Neural progenitor cell (in vitro differentiated cells): ENCODE measurements around the gene MTHFR. TPM values are rescaled to one million over a fixed set of nuclear protein-coding genes. Genes with fewer than 3 reads are reported as not detected.

Experiments
- DNase-seq: peaks from one replicate; pipeline ENCODE4 v3.0.0-alpha.2; 2016; ENCODE audit warnings: low spot score
- H2AFZ ChIP-seq: fragments of 200-600 bp; sonication (generic); replicated peaks from 2 replicates; pipeline ENCODE4 v1.6.1; 2016; ENCODE audit warnings: antibody characterized with exemption
- H3F3A ChIP-seq: fragments of 200-600 bp; sonication (generic); 2 replicates; pipeline ENCODE4 v1.6.1; 2016; ENCODE audit warnings: antibody characterized with exemption, low read depth
- H3K27ac ChIP-seq: fragments of 200-600 bp; sonication (generic); 2 replicates; pipeline ENCODE4 v1.5.1; 2016; ENCODE audit warnings: mild to moderate bottlenecking
- H3K27me3 ChIP-seq: fragments of 200-600 bp; sonication (generic); 2 replicates; pipeline ENCODE4 v1.6.1; 2016; ENCODE audit warnings: mild to moderate bottlenecking, moderate library complexity
- H3K36me3 ChIP-seq: fragments of 200-600 bp; sonication (generic); 2 replicates; pipeline ENCODE4 v1.5.1; 2016
- H3K4me1 ChIP-seq: fragments of 200-600 bp; sonication (generic); 2 replicates; pipeline ENCODE4 v1.6.1; 2016; ENCODE audit warnings: mixed run types
- H3K4me2 ChIP-seq: fragments of 200-600 bp; sonication (generic); 2 replicates; pipeline ENCODE4 v1.6.1; 2016
- H3K4me3 ChIP-seq: fragments of 200-600 bp; sonication (generic); 2 replicates; pipeline ENCODE4 v1.5.1; 2016
- H3K79me2 ChIP-seq: fragments of 200-600 bp; sonication (generic); 2 replicates; pipeline ENCODE4 v1.6.1; 2016; ENCODE audit warnings: low read depth
- H3K9ac ChIP-seq: fragments of 200-600 bp; sonication (generic); 2 replicates; pipeline ENCODE4 v1.6.1; 2016
- H3K9me3 ChIP-seq: fragments of 200-600 bp; sonication (generic); 2 replicates; pipeline ENCODE4 v1.5.1; 2016; ENCODE audit warnings: low read depth
- H4K20me1 ChIP-seq: fragments of 200-600 bp; sonication (generic); 2 replicates; pipeline ENCODE4 v1.6.1; 2016; ENCODE audit warnings: low read depth
- H3K27ac Mint-ChIP-seq: 3 replicates; pipeline ENCODE4 v1.8.0; 2021; ENCODE audit warnings: mixed read lengths
- H3K27me3 Mint-ChIP-seq: 2 replicates; pipeline ENCODE4 v1.8.0; 2022; ENCODE audit warnings: low read depth, mild to moderate bottlenecking, inconsistent platforms, moderate library complexity, mixed read lengths; ENCODE audit not compliant: insufficient read depth
- H3K36me3 Mint-ChIP-seq: 3 replicates; pipeline ENCODE4 v1.8.0; 2021; ENCODE audit warnings: mixed read lengths
- H3K4me1 Mint-ChIP-seq: 3 replicates; pipeline ENCODE4 v1.8.0; 2021; ENCODE audit warnings: mixed read lengths
- H3K4me3 Mint-ChIP-seq: 3 replicates; pipeline ENCODE4 v1.8.0; 2021; ENCODE audit warnings: mild to moderate bottlenecking, moderate library complexity, mixed read lengths
- H3K9me3 Mint-ChIP-seq: 3 replicates; pipeline ENCODE4 v1.8.0; 2020; ENCODE audit warnings: mixed read lengths
- CTCF ChIP-seq: fragments of 200-600 bp; sonication (generic); IDR thresholded peaks from 2 replicates; pipeline ENCODE4 v1.5.1; 2017; ENCODE audit warnings: antibody characterized with exemption, mild to moderate bottlenecking
- EZH2 ChIP-seq: fragments of 200-600 bp; sonication (generic); IDR thresholded peaks from 2 replicates; pipeline ENCODE4 v1.6.1; 2017; ENCODE audit warnings: antibody characterized with exemption, mild to moderate bottlenecking, moderate library complexity
- EZH2phosphoT487 ChIP-seq: fragments of 200-600 bp; sonication (generic); IDR thresholded peaks from 2 replicates; pipeline ENCODE4 v1.6.1; 2017; ENCODE audit warnings: antibody characterized with exemption
- total RNA-seq: library from RNA; depleted of rRNA; stranded (reverse); fragments of >200 nt; gene quantifications from 2 replicates; pipeline ENCODE4 v1.2.3, GENCODE V29; 2015; ENCODE audit warnings: low replicate concordance

MTHFR gene
- total RNA-seq, 1 donor from 2014 or later, result 7.0 TPM

DNA sequence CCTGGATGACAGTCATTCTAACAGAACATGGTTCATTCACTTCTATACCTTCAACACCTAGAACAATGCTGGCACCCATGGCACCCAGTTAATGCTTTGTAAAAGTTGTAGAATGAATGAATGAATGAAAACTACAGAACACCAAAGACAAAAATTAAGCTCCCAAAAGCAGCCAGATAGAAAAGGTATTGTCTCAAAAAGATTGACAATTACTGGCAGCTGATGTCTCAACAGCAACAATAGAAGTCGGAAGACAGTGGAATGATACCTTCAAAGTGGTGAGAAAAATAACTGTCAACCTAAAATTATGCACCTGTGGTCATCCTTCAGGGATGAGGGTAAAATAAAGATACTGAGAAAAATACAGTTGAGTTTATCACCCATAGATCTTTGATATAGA, 48.7 kb downstream of the MTHFR start:
- DNase-seq, result no peak
- Mint-ChIP-seq H3K9me3 (peaks cover 10% of the 10 kb centered on the region), H3K4me3 (no peak overlapping the region), H3K27me3 (peaks cover 20% of the 10 kb centered on the region), H3K4me1 (peaks cover 28% of the 10 kb centered on the region), H3K36me3 (no peaks in the 10 kb centered on the region), H3K27ac (no peak overlapping the region)
- TF ChIP-seq CTCF (no peak), EZH2phosphoT487 (no peak), EZH2 (no peak)
- no peak overlapping the region for H3K4me3 ChIP-seq
- H3K27me3 ChIP-seq, result peaks cover 33% of the 10 kb centered on the region
- peaks cover 7% of the 10 kb centered on the region for H3F3A ChIP-seq
- peaks cover 16% of the 10 kb centered on the region for H3K4me1 ChIP-seq
- H3K27ac ChIP-seq, result no peak overlapping the region
- no peaks in the 10 kb centered on the region for H3K36me3 ChIP-seq
- no peaks in the 10 kb centered on the region for H3K79me2 ChIP-seq
- H3K9ac ChIP-seq, result no peak overlapping the region
- H3K4me2 ChIP-seq, result no peak overlapping the region
- H4K20me1 ChIP-seq, result no peaks in the 10 kb centered on the region
- no peak overlapping the region for H2AFZ ChIP-seq
- H3K9me3 ChIP-seq, result no peaks in the 10 kb centered on the region

DNA sequence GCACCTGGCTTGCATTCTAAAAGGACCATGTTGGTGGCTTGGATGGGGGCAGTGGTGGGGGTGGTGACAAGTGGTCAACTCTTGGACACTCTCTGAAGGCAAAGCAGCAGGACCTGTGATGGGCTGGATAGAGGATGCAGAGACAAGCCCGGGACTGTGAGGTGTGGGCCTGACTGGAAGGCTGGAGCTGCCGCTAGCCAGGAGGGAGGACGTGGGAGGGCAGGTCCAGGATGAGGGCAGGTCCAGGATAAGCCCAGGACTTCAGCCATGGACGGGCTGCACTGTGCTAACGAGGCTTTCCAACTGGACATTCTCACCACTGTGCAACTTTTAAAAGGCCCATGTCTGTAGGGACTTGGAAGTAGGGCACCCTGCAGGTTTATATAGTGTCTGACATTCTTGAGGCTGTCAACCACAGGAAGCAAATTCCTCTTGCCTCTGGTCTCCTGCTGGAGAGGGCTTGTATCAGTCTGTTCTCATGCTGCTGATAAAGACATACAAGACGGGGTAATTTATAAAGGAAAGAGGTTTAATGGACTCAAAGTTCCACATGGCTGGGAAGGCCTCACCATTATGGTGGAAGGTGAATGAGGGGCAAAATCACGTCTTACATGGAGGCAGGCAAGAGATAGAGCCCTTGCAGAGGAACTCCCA, 52.1 kb downstream of the MTHFR start:
- H4K20me1 ChIP-seq, result no peaks in the 10 kb centered on the region

DNA sequence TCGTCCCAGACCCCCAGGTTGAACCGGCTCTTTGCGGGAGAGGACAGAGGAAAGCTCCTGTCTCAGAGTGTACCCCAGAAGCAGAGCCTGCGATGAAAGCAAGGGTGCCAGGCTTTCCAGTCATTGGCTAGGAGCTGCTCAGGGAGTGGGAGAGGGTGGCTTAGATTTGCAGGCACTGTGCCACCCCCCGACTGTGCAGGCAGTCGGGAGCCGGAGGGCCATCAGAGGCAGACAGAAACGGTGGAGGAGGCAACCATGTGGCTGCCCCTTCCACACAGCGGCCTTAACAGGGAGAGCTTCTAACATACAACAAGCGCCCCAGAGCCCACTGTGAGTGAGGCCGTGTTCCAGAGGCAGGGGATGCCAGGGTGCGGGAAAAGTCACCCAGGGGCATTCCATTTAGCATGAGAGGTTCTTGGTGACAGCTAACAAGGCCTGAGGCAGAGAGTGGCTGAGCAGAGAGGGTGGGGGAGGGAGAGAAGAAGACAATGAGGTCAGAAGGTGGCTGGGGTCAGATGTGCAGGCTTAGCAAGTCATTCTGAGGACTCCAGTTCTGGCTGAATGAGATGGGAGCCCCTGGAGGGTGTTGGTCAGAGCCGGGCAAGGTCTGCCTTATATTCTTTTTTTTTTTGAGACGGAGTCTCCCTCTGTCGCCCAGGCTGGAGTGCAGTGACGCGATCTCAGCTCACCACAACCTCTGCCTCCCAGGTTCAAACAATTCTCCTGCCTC, 53.2 kb downstream of the MTHFR start:
- H3K4me3 Mint-ChIP-seq, result peak overlapping the region; percentile 67

More for the DNA sequence above, 52.1 kb downstream of the MTHFR start:
- H3K9me3 Mint-ChIP-seq, result peaks cover 10% of the 10 kb centered on the region
- Histone ChIP-seq H3K4me2 (peak overlapping the region; percentile 63), H3K27me3 (no peaks in the 10 kb centered on the region), H3K9ac (no peak overlapping the region), H2AFZ (no peak overlapping the region), H3K36me3 (no peaks in the 10 kb centered on the region), H3K27ac (no peak overlapping the region), H3F3A (no peaks in the 10 kb centered on the region), H3K79me2 (no peaks in the 10 kb centered on the region), H3K4me3 (no peak overlapping the region), H3K9me3 (no peaks in the 10 kb centered on the region), H3K4me1 (peaks cover 14% of the 10 kb centered on the region)
- TF ChIP-seq CTCF (no peak), EZH2 (no peak), EZH2phosphoT487 (no peak)
- H3K4me3 Mint-ChIP-seq, result no peak overlapping the region
- H3K4me1 Mint-ChIP-seq, result peaks cover 31% of the 10 kb centered on the region
- H3K27ac Mint-ChIP-seq, result peak overlapping the region; percentile 92
- peak; percentile 28 for DNase-seq
- H3K27me3 Mint-ChIP-seq, result peaks cover 8% of the 10 kb centered on the region
- H3K36me3 Mint-ChIP-seq, result no peaks in the 10 kb centered on the region

More for the DNA sequence above, 53.2 kb downstream of the MTHFR start:
- Histone ChIP-seq H3K4me3 (no peak overlapping the region), H3K4me1 (peaks cover 14% of the 10 kb centered on the region), H3K36me3 (no peaks in the 10 kb centered on the region), H4K20me1 (no peaks in the 10 kb centered on the region), H3F3A (no peaks in the 10 kb centered on the region), H2AFZ (no peak overlapping the region), H3K27me3 (no peaks in the 10 kb centered on the region), H3K9me3 (no peaks in the 10 kb centered on the region), H3K9ac (no peak overlapping the region), H3K4me2 (peak overlapping the region; percentile 63), H3K27ac (peak overlapping the region; percentile 67), H3K79me2 (no peaks in the 10 kb centered on the region)
- peaks cover 10% of the 10 kb centered on the region for H3K9me3 Mint-ChIP-seq
- peak; percentile 52 for DNase-seq
- H3K4me1 Mint-ChIP-seq, result peaks cover 31% of the 10 kb centered on the region
- TF ChIP-seq EZH2phosphoT487, result no peak
- no peak for TF ChIP-seq EZH2
- no peak for TF ChIP-seq CTCF
- peak overlapping the region; percentile 93 for H3K27ac Mint-ChIP-seq
- peaks cover 8% of the 10 kb centered on the region for H3K27me3 Mint-ChIP-seq
- no peaks in the 10 kb centered on the region for H3K36me3 Mint-ChIP-seq
